NOMO-1 treated with dmso at 0.1 percent for 144 hours (cell line): ENCODE data around the gene ANTXR1.
"Not testable (repeated sequence)": the region's sequence is repeated elsewhere in the genome, so short reads cannot be mapped to it uniquely, and the experiment has no call there.

Source experiments
- DNase-seq: peaks from one replicate; lab custom pipeline; 2025; ENCODE audit not compliant: unreplicated experiment; lab: John Stamatoyannopoulos, UW

The ANTXR1 gene

DNA sequence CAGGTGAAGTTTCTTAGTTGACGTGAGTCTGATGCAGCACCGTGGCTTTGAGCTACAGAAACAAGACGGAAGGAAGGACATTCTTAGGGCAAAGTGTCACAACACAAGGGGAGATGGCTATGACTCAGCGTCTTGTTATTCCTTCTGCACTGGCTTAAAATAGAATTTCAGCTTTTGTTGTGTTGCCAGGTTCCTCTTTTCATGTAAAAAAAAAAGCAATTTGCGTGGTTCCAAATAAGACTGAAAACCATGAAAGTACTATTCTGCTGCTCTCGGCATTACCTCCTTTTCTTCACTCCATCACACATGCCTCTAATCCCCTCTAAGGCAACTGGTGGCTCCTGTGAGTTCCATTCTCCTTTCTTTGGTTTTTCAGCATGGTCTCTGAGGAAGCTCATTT, 150.1 kb downstream of the ANTXR1 start:
- DNase-seq: peak; percentile 90

DNA sequence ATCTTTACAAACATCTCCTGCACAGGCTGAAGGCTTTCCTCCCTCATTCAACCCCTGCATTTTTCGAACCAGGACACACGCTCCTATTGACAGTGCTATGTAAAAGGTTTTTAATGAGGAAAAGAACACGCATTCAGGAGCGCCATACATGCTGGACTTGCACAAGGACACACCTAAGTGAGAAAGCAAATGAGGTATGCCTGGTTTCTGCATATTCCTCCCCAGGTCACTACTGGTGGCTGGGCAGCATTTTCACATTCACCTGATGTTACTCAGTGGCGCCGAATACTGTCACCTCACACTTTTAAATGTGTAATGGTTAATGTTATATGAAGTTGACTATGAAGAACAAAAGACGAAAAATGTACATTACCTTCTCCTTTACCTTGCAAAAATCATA, 150.6 kb downstream of the ANTXR1 start:
- no peak for DNase-seq

DNA sequence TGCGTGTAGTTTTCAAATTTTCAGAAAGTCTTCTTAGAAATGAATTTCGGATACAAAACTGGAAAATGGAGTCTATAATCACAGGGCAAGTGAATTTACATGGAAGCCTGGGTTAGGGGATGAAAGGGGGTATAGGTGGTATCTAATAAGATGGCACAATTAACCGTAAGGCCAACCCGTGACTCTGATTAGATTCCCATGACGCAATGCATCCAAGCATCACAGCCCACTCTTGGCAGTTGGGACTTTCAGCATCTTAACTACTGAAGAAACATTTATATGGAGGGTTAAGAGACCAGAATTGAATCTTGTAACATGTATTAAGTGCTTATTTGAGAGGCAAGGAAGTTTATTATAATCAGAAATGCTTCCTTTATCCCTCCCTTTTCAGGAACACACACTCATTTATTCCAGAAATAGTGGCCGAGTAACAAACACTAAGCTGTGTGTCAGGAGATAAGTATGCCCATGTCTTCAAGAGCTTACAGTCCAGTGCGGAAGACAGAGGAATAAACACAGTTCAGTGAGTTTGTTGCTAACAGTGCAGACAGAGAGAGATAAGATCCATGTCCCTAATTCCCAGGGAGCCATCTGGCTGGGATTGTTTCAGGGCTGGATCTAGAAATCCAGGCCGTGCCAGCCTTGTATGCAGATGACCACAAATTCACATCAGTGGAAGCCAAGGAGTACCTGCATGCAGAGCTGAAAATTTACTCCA, 151.2 kb downstream of the ANTXR1 start:
- DNase-seq: no peak

DNA sequence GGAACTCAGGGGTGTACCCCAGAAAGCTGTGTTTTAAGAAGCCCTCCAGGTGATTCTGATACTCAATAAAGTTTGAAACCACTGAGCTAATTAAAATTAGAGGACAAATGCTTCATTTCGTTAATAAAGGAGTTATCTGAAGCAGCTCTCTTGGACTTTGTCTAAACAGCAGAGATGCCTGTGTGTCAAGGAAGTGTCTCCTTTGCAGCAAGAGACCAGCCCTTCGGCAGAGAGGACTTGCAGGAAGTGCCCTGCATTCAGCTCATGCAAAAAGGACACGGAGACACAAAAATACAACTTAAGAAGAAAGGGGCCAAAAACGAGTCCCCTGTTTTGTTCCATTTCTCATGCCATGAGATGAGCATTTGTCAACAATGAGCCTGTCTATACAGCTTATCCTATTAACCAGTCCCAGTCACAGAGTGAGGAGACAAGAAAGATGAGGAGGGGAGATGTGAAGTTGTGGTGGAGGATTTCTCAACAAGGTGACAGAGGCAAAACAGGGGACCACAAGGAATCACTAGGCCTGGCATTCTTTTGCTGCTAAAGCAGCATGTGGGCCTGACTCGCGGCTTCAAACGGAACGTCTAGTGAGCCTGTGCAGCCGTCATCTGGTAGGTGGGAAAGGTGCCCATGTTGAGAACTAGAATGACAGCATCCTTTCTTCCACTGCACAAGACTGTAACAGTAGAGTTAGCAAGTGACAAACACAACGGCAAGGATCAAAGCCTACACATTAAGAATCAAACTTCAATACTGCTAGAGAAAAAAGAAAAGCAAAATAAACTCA, 152.3 kb downstream of the ANTXR1 start:
- no peak for DNase-seq

DNA sequence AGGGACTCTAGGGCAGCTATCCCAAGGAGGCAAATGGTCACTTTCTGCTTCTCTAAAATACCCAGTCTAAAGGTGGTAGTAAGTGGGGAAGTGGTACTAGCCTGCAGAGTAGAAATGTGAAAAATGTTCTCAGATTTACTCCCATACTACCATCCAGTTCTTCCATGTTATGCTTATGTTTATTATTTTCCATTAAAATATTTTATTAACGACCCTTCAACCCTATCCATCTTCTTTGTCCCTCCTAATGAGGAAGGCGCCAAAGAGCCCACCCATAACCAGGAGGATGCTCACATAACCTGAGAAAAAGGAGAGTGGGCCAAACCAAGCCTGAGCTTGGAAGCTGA, 153.5 kb downstream of the ANTXR1 start:
- DNase-seq: no peak

DNA sequence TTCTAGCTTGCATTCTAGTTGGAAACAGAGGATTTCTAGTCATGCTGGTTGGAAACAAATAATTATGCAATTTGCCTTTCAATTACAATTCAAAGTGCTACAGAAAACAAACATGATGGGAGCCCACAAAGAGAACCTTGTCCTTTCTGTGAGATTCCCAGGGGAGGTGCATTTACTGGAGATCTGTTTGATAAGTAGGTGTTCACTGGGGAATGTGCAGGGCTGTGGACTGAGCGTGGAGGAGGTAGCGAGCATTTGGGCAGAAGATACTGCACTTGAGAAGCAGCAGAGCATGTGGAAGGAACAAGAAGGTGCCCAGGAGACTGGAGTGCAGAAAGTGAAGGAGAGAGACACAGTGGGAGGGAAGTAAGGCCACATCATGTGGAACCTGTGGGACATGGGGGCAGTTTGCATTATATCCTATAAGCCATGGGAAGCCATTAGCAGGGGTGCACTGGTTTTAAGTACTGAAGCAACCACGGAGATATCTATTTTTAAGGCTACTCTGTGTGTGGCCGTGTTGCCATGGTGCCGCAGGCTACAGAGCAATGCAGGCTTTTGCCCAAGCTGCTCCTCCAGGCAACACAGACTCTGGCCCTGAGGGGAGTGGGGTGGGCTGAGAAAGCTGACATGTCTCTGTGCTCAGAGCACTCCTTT, 154.0 kb downstream of the ANTXR1 start:
- DNase-seq: no peak

DNA sequence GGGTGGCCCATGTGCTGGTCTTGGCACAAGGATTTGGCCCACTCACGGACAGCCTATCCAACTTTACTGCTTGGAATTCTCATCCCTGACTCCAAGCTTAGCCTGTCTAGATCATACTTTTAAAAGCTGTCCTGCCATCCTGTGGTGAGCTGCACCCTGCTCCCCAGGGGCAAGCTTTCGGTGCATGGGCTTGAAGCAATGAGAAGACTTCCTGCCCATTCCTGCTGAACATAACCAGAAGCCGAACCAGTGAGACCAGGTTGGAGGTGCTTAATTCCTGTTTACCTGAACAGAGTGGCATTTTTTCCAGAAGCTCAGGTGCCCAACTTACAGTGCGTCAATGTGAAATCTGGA, 154.5 kb downstream of the ANTXR1 start:
- DNase-seq: no peak

DNA sequence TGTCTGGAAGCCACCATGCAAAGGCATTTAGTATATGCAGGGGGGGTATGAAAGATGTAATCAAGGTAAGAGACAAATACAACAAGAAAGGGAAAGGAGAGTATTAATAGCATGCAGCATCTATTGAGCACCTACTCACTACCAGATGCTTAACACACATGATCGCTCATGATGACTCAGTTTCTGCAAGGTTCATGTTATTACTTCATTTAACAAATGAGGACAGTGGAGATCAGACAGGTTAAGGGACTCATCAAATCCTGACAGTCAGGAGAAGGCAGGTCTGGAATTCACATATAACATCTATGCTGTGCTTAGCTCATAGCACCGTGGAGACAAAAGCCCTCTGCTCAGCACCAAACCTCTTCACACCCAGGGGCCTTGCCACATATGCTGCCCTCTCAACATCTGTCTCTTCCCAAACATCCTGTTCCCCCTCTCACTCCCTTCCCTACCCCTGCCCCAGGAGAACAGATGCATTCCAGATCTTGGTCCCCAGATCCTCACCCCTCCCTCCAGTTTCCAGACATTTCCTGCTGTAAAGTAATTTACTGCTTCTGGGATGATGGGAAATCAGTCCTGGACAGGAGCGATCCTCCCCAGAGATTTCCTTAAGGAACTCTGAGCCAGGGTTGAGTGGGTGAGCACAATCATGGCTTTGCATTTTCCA, 155.3 kb downstream of the ANTXR1 start:
- no peak for DNase-seq

DNA sequence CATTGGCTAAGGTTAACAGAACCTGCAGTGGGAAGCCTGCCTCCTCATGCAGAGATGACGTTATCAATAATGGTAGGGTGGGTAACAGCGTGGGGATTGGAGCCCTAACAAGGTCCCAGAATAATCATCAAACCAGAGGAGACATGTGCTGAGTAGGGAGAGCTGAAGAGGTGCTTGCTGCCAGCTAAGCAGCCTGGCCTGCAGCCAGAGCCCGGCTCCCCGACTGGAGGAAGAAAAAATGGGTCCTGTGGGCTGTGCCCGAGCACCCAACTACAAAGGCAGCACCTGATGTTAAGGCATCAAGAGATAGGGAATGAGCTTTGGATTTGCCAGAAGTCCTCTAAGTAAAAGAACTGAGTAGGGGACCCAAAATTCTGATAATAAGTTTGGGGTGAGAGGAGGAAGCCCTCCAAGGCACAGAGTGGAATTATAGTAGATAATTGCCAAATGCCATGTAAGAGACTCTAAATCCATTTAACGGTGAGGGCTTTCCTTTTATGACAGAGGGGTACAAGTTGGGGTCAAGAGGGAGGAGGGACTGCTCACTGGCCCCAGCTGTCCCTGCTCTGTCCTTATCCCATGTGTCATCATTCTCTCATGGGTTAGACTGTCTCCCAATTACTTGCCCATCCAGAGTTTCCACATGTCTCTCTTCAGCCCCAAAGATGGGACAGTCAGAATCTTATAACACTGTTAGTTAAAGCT, 156.1 kb downstream of the ANTXR1 start:
- DNase-seq: no peak

DNA sequence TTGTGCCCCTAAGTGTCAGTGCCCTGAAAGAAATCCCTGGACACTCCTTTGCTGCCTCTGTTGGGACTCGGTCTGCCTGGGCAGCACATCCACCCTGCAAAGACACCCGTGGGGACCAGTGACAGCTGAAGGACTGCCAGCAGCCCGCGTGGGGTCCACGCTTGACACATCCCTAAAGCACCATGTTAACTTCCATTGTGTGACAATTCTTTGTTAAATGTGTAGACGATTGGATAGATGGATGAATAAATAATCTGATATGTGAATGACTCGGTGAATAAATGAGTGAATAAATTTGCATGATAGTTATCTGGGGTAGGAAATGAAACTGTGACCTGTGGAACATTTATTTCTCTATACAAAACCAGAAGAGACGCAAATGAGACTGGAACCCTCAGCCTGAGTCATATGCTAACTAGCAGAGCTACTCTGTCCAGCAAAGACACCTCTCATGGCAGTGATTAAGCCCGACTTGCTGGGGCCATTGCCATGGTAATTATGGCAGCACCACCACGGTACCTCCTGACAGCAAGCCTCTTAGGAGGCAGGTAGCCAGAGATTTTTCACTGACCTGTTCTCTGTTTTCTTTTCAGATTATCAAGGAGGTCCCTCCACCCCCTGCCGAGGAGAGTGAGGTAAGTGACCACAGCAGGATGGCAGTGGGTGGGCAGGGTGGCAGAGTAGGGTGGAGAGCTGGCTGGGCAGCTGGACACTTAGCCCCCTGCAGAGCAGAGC, 156.8 kb downstream of the ANTXR1 start:
- DNase-seq: no peak

DNA sequence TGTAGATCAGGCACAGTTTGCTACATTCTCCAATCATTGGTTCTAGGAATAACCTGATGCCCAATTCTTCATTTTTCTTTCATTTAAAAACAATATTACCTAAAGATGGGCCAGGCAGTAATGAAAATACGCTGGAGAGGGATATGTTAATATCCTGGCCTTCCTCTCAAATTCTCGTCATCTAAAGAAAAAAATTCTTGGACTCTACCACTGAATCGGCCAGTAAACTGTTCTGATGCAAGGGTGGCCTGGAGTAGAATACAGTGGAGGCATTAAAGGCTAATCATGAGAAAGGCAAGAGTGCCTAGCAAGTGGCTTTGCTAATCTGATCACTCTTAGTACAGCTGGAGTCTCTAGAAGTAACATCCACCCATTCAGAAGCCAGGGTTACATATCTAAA, 157.7 kb downstream of the ANTXR1 start:
- DNase-seq: no peak

DNA sequence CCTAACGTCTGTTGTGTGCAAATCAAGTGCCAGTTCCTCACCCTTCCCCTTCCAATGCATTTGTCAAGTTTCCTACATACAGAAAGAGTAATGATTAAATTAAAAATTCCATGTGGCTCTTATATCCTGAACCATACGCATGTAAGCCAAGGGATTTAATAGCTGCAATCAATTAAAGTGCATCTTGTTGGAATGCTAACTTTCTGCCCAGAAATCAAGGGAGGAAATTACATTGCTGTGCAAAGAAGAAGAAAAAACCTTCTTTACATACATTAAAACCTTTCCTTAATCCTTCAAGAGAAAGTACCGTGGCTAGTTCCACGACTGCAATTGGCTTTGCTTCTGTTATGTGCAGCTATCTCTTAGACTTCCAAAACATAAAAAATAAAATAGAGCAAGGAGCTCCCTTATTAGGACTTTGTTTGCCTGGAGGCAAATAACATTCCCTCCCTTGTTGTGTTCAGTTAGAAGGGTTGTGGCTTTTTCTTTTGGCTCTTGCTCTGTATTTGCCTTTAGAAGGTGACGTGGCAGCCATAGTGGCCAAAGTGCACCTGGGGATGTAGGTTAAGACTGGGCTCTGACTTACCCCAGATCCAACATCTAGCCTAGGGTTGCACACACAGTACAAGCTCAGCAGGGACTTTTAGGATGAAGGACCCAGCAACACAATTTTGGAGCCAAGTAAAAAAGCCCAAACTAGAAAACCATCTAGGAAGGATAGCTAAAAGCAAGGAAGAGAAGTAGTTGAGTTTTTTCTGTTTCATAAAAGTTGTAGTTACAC, 158.3 kb downstream of the ANTXR1 start:
- no peak for DNase-seq

DNA sequence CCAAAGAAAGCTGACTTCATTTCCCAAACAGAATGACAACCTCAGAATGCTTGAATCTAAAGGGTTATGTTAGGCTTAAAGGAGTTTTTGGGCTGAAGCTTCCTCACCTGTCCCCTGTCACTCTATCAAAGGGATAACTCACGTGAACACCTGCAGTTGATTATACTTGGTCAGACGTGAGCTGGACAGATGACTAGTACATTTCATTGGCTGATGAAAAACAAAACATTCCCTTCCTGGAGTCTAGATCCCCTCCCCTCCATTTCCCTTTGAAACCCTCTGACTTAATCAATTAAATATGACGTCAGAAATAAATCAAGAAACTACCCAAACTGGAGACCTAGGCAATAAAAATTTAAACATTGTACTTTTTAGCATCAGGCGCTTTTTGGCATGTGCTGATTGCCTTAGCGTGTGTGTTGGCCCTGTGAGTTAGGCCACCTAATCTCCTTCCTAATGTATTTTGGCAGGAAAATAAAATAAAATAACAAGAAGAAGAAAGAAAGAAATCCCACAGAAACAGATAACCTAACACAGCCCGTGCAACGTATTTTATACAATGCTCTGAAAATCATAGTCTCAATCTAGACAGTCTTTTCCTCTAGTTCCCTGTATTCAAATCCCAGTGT, 159.0 kb downstream of the ANTXR1 start:
- no peak for DNase-seq

DNA sequence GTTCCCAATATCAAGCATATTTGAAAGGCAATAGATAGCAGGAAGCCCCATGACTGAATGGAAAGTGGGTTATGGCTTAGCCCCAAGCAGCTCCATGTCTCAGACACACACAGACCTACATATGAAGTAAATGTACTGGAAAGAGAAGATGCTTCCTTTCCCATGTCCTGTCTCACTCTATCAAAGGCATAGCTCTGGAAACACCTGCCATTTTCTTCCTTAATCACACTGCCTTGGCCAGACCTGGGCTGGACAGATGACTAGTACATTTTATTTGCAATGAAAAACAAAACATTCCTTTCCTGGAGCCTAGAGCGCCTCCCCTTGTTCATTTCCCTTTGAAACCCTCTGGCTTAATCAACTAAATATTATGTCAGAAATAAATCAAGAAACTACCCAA, 160.7 kb downstream of the ANTXR1 start:
- no peak for DNase-seq

DNA sequence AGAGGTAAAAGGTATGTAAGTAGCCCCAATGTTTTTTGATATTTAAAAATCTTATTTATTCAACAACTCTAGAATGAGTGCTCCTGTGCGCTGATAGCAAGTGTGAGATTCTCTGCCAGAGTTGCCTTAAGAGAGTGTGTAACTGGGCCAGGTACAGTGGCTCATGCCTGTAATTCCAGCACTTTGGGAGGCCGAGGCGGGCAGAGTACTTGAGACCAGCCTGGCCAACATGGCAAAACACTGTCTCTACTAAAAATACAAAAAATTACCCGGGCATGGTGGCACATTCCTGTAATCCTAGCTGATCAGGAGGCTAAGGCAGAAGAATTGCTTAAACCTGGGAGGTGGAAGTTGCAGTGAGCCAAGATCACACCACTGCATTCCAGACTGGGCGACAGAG, 161.2 kb downstream of the ANTXR1 start:
- not testable (repeated sequence) for DNase-seq

DNA sequence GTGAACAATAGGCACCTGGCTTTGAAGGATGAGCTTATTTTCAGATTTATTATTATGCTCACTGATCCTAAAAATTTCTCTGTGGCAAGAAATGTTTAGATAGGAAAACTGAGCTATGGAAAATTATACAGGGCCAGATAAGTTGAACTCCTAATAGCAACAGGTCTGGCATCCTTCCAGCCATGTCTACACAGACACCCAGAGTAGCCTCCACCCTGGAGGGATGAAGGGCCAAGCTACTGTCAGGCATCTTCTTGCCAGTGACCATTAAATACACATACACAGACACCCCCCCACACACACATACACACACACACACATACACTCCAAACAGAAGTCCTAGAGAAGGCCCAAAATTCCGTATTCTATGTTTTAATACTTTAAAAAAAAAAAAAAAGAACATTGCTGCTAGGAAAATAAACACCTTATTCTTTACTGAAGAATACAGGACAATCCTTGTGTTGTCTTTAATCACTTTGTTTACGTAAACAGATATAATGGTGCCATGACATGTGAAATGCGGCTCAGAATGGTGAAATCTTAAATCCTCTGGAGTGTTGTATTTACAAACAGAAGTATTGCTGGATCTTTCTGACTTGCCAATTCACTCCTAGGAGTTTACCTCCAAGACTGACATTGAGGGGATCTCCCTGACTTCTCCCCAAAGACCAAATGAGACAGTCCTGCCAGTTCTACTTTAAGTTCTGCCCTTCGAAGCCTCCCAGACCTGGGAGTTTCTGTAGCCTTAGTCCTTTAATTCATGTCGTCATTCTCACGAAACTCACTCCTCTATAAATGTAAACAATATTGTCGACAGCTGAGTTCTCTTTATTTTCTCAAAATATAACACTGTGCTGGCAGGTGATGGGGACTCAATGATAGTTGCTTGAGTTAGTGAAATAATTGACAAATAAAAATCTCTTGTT, 163.1 kb downstream of the ANTXR1 start:
- DNase-seq: no peak

DNA sequence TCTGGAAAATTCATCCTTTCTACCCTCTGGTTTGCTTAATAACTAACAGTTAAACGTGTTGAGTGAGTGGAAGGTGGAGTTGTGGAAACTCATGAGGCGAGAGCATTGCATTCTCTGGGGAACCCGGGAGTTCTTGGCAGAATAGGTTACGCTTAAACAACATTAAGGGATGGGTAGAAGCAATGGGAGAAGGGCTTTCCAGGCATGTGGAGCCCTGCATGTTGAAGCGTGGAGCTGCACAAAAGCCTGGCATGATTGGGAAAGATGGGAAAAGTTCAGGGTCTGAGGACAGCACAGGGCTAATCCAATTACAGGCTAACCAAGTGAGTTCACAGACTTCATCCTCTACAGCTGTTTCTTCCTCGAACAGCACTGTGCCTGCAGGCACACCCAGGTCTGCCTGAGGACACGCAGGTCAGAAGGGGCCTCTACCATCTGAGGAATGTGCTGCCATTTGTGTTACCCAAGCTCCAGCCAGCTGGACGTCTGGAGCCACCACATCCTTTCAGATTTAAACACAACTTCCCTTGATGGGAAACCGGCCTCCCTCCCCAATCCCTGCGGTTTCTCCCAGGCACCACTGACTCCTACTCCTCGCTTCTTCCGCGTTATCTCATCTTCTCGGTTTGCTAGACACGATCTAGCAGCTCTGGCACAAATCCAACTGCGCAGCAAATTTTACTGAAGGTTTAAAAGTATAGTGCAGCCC, 164.2 kb downstream of the ANTXR1 start:
- no peak for DNase-seq
